ENCODE measurements around the gene LMNA.
"Not testable (repeated sequence)": the region's sequence is repeated elsewhere in the genome, so short reads cannot be mapped to it uniquely, and the experiment has no call there.

LMNA gene

GRCh38 chr1:156180471-156180870, 66.0 kb downstream of the LMNA start:
- H3K36me3 ChIP-seq (ENCODE audit: control insufficient read depth, insufficient read depth, low read length) = no peaks in the 10 kb centered on the region
- H3K23ac ChIP-seq (ENCODE audit: low read length) = no peak overlapping the region
- DNase-seq = no peak
- H3K27me3 ChIP-seq (ENCODE audit: insufficient read depth, low read length, poor library complexity) = no peaks in the 10 kb centered on the region
- H3K4me3 ChIP-seq (ENCODE audit: low read length) = no peak overlapping the region
- peak overlapping the region; percentile 48 for H2AK5ac ChIP-seq (ENCODE audit: low read length)
- H2BK120ac ChIP-seq (ENCODE audit: low read depth, low read length) = peak overlapping the region; percentile 64
- no peaks in the 10 kb centered on the region for H3K79me2 ChIP-seq (ENCODE audit: control insufficient read depth, insufficient read depth, low read length)
- H3K27ac ChIP-seq (ENCODE audit: low read depth, low read length) = peak overlapping the region; percentile 66
- peak overlapping the region; percentile 54 for H3K56ac ChIP-seq (ENCODE audit: low read length)
- peak overlapping the region; percentile 88 for H3K18ac ChIP-seq (ENCODE audit: low read length)
- no peaks in the 10 kb centered on the region for H3K79me1 ChIP-seq (ENCODE audit: low read length)
- H4K8ac ChIP-seq (ENCODE audit: low read depth, low read length) = no peak overlapping the region
- peak overlapping the region; percentile 86 for H2BK15ac ChIP-seq (replicated peaks; ENCODE audit: low read depth)
- peaks cover 10% of the 10 kb centered on the region for H3K4me1 ChIP-seq (ENCODE audit: control insufficient read depth, low read depth, low read length)
- no peak overlapping the region for H3K4me2 ChIP-seq (ENCODE audit: low read length)
- peak overlapping the region; percentile 96 for H3K4ac ChIP-seq (ENCODE audit: low read depth, low read length)
- H4K5ac ChIP-seq (ENCODE audit: low read length) = no peak overlapping the region
- peak overlapping the region; percentile 54 for H2BK5ac ChIP-seq (ENCODE audit: low read length)
- no CpG with 5 or more reads among the region's 3 CpGs for WGBS (ENCODE audit: extremely low coverage, insufficient coverage, low lambda C conversion rate)
- H3K9ac ChIP-seq (ENCODE audit: low read length) = peak overlapping the region; percentile 9

- Histone ChIP-seq H3K27ac (ENCODE audit: low read depth, low read length) (peak overlapping the region; percentile 66), H3K56ac (ENCODE audit: low read length) (peak overlapping the region; percentile 6), H3K4me1 (ENCODE audit: control insufficient read depth, low read depth, low read length) (peaks cover 10% of the 10 kb centered on the region), H3K9ac (ENCODE audit: low read length) (peak overlapping the region; percentile 26)
- not testable (repeated sequence) for H3K4me3 ChIP-seq (ENCODE audit: low read length); H4K5ac ChIP-seq (ENCODE audit: low read length); H3K79me1 ChIP-seq (ENCODE audit: low read length); H2BK15ac ChIP-seq (replicated peaks; ENCODE audit: low read depth); H3K23ac ChIP-seq (ENCODE audit: low read length); H3K27me3 ChIP-seq (ENCODE audit: insufficient read depth, low read length, poor library complexity); H3K4me2 ChIP-seq (ENCODE audit: low read length); H4K8ac ChIP-seq (ENCODE audit: low read depth, low read length); H3K36me3 ChIP-seq (ENCODE audit: control insufficient read depth, insufficient read depth, low read length); H2BK120ac ChIP-seq (ENCODE audit: low read depth, low read length); H2BK5ac ChIP-seq (ENCODE audit: low read length); H2AK5ac ChIP-seq (ENCODE audit: low read length); H3K79me2 ChIP-seq (ENCODE audit: control insufficient read depth, insufficient read depth, low read length); H3K4ac ChIP-seq (ENCODE audit: low read depth, low read length); H3K18ac ChIP-seq (ENCODE audit: low read length)
- WGBS (ENCODE audit: extremely low coverage, insufficient coverage, low lambda C conversion rate) = no CpG with 5 or more reads among the region's 8 CpGs
- DNase-seq = peak; percentile 92
Observed at GRCh38 chr1:156181391-156181924, 66.9 kb downstream of the LMNA start.

DNA sequence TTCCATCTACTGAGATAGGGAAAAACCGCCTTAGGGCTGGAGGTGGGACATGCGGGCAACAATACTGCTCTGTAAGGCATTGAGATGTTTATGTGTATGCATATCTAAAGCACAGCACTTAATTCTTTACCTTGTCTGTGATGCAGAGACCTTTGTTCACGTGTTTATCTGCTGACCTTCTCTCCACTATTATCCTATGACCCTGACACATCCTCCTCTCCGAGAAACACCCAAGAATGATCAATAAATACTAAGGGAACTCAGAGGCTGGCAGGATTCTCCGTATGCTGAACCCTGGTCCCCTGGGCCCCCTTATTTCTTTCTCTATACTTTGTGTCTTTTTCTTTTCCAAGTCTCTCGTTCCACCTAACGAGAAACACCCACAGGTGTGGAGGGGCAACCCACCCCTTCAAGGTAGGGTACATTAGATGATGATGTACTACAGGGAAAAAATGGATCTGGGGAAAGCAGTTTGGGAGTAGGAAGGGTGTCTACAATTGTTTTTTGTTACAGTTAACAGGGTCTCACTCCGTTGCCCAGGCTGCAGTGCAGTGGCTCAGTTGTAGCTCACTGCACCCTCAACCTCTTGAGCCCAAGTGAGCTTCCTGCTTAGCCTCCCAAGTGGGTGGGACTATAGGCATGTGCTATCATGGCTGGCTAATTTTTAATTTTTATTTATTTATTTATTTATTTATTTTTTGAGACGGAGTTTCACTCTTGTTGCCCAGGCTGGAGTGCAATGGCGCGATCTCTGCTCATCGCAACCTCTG, 67.7 kb downstream of the LMNA start:
- Histone ChIP-seq H3K27ac (ENCODE audit: low read depth, low read length) (peak overlapping the region; percentile 91), H3K9ac (ENCODE audit: low read length) (peak overlapping the region; percentile 56), H3K18ac (ENCODE audit: low read length) (peak overlapping the region; percentile 90), H3K4ac (ENCODE audit: low read depth, low read length) (peak overlapping the region; percentile 95), H2BK120ac (ENCODE audit: low read depth, low read length) (peak overlapping the region; percentile 92), H2BK5ac (ENCODE audit: low read length) (peak overlapping the region; percentile 98), H3K56ac (ENCODE audit: low read length) (peak overlapping the region; percentile 91)
- H3K4me3 ChIP-seq (ENCODE audit: low read length); H3K4me2 ChIP-seq (ENCODE audit: low read length); H3K36me3 ChIP-seq (ENCODE audit: control insufficient read depth, insufficient read depth, low read length); H3K23ac ChIP-seq (ENCODE audit: low read length); H2AK5ac ChIP-seq (ENCODE audit: low read length); H3K4me1 ChIP-seq (ENCODE audit: control insufficient read depth, low read depth, low read length); DNase-seq; H4K8ac ChIP-seq (ENCODE audit: low read depth, low read length); H4K5ac ChIP-seq (ENCODE audit: low read length); H2BK15ac ChIP-seq (replicated peaks; ENCODE audit: low read depth); H3K79me2 ChIP-seq (ENCODE audit: control insufficient read depth, insufficient read depth, low read length); H3K79me1 ChIP-seq (ENCODE audit: low read length); H3K27me3 ChIP-seq (ENCODE audit: insufficient read depth, low read length, poor library complexity): not testable (repeated sequence)
- no CpG with 5 or more reads among the region's 12 CpGs for WGBS (ENCODE audit: extremely low coverage, insufficient coverage, low lambda C conversion rate)

DNA sequence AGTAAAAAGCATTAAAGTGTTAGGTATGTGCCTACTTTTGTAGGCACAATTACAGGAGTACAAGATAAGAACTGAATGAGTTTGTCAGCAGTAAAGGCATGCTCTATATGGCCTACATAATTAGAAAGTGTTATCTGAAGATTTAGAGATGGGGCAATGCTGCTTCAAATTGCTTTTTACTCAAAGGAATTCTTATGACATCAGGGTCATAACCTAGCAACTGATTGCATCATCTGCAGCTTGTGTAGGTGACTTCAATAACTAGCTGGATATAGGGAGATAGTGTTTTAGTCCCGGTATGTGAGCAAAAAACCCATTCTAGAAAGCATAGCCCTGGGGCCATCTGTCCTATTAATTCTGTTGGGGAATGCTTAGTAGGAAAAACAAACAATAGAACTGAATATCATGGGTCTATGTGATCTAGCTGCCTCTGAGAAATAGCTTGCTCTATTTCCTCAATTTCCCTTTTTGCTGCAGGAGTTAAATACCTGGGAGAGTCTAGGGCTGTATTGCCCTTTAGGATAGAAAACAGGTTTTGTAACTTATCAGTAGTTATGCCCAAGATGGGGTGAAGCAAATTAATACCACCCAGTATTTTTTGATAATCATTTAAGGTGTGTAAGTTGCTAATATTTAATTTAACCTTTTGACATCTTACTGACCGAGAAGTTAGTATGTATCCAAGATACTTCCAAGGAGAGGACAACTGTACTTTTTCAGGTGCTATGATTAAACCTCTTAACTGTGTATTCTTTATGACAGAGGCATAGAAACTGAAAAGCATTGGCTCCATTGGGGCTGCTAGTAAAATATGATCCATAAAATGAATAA, 72.1 kb downstream of the LMNA start:
- H3K79me2 ChIP-seq (ENCODE audit: control insufficient read depth, insufficient read depth, low read length); H3K36me3 ChIP-seq (ENCODE audit: control insufficient read depth, insufficient read depth, low read length); H3K4ac ChIP-seq (ENCODE audit: low read depth, low read length); H2BK120ac ChIP-seq (ENCODE audit: low read depth, low read length); H3K4me2 ChIP-seq (ENCODE audit: low read length); H4K8ac ChIP-seq (ENCODE audit: low read depth, low read length); H3K56ac ChIP-seq (ENCODE audit: low read length); H3K27ac ChIP-seq (ENCODE audit: low read depth, low read length); H4K5ac ChIP-seq (ENCODE audit: low read length); H3K23ac ChIP-seq (ENCODE audit: low read length); H2AK5ac ChIP-seq (ENCODE audit: low read length); H3K9ac ChIP-seq (ENCODE audit: low read length); H3K79me1 ChIP-seq (ENCODE audit: low read length); H2BK5ac ChIP-seq (ENCODE audit: low read length); H3K4me3 ChIP-seq (ENCODE audit: low read length); H3K27me3 ChIP-seq (ENCODE audit: insufficient read depth, low read length, poor library complexity); H2BK15ac ChIP-seq (replicated peaks; ENCODE audit: low read depth); H3K4me1 ChIP-seq (ENCODE audit: control insufficient read depth, low read depth, low read length): not testable (repeated sequence)
- peak overlapping the region; percentile 9 for H3K18ac ChIP-seq (ENCODE audit: low read length)
- WGBS (ENCODE audit: extremely low coverage, insufficient coverage, low lambda C conversion rate) = no CpG with 5 or more reads among the region's 2 CpGs
- peak; percentile 20 for DNase-seq

All from mesendoderm (in vitro differentiated cells).